Measurements from ENCODE around the gene KRT72. TPM values are rescaled to one million over a fixed set of nuclear protein-coding genes. Genes with fewer than 3 reads are reported as not detected.

KRT72 gene
- total RNA-seq (not detected), polyA plus RNA-seq (not detected)

DNA sequence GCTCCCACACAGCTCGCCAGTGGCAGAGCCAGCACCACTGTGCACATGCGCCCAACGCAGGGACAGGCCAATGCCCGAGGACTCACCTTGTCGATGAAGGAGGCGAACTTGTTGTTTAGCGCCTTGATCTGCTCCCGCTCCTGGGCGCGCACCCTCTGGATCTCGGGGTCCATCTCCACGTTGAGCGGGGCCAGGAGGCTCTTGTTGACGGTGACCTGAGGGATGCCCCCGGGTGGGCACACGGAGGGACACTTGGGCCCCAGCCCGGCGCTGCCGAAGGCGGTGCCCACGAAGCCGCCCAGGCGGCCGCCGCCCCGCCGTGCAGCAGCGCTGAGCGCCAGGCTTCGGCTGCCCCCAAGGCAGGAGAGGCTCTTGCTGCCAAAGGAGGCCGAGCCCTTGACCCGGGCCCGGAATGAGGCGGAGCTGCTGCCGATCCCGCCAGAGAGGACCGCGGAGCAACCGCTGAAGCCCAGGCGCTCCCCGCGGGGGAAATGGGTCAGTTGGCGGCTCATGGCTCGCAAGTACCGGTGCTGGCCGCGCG lies at the start of gene KRT72:
TSS of gene KRT72 (minus strand) at position 523 of the 541 bp plus-strand sequence. CDS start at position 512, 11 bp downstream.
- no peaks in the 10 kb centered on the region for H3K36me3 ChIP-seq (ENCODE audit: insufficient read depth)
- H3K4me1 ChIP-seq (ENCODE audit: insufficient read depth): no peaks in the 10 kb centered on the region
- no peak within 1 kb of the TSS for H3K4me3 ChIP-seq (ENCODE audit: low read depth, low read length)
- WGBS: 26% methylated on average over 48 of the region's 48 CpGs
- no peak within 1 kb of the TSS for H3K27ac ChIP-seq (ENCODE audit: low read depth)
- DNase-seq (ENCODE audit: extremely low spot score): no peak

DNA sequence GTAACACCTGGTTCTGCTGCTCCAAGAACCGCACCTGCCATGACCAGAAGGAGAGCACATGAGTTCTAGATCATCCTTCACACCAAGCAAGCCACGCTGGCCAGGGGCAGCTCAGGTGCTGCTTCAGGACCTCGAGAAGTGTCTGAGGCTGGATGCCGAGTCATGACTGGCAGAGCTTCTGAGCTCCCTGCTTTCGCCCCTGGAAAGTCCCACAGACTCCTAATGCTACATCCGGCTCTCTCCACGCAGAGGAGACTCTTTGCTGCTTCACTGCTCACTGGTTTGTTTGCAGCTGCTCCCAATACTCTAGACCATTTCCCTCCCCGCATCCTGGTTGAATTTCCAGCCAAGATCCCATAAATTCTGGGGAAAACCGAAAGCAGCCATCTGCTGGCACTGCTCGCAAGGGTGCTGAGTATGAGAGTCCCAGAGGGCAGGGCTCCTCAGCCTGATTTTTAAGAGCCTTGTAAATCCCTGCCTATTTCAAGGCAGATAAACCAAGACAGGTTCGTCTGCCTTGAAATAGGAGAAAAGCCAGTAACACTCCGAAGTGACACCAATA lies 49.3 kb upstream of the KRT72 start:
- H3K4me1 ChIP-seq (ENCODE audit: insufficient read depth): no peaks in the 10 kb centered on the region
- no peaks in the 10 kb centered on the region for H3K36me3 ChIP-seq (ENCODE audit: insufficient read depth)
- peak; percentile 31 for DNase-seq (ENCODE audit: extremely low spot score)
- WGBS: 31% methylated on average over 12 of the region's 12 CpGs
- no peak overlapping the region for H3K4me3 ChIP-seq (ENCODE audit: low read depth, low read length)
- H3K27ac ChIP-seq (ENCODE audit: low read depth): no peak overlapping the region

DNA sequence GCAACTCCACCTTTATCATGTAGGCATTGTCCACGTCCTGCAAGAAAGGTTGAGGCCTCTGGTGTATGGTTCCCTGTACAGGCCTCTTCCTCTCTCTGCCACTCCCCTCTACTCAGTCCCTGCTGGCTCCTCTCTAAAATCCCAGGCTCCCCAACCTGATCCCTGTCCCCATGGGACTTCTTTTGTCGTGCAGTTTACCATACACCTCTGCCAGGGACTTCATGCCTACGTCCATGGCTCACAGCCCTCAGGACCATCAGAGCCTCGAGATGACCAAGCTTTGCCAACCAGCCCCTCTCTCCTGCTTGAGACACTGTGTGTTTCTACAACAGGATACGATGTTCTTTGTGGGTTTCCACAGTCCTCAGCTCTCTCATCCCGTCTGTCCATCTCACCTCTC lies 47.8 kb upstream of the KRT72 start:
- H3K27ac ChIP-seq (ENCODE audit: low read depth): no peak overlapping the region
- no peak overlapping the region for H3K4me3 ChIP-seq (ENCODE audit: low read depth, low read length)
- H3K4me1 ChIP-seq (ENCODE audit: insufficient read depth): no peaks in the 10 kb centered on the region
- no peak for DNase-seq (ENCODE audit: extremely low spot score)
- no peaks in the 10 kb centered on the region for H3K36me3 ChIP-seq (ENCODE audit: insufficient read depth)
- 90% methylated on average over 6 of the region's 6 CpGs for WGBS

DNA sequence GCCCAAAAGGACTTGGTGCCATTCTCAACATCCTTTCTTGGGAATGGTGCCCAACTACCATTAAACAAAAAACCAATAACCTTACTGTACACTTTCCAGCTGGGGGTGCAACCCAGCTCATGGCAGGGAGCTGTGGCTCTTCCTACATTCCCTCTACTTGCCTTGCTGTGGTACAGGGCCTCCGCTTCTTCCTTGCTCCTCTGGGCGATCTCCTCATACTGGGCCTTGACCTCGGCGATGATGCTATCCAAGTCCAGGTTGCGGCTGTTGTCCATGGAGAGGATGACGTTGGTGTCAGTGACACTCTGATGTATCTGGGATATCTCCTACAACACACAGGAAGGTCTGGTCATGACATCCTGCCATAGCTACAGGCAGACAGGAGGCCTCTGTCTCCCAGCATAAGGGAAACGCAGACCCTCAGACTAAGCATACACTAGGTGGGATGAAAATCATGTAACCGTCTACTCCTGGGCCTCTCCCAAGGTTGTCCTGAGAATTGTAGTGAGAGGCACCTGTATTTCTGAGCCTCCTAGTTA lies 46.8 kb upstream of the KRT72 start:
- WGBS: 96% methylated on average over 8 of the region's 8 CpGs
- Histone ChIP-seq H3K36me3 (ENCODE audit: insufficient read depth) (no peaks in the 10 kb centered on the region), H3K4me3 (ENCODE audit: low read depth, low read length) (no peak overlapping the region), H3K4me1 (ENCODE audit: insufficient read depth) (no peaks in the 10 kb centered on the region), H3K27ac (ENCODE audit: low read depth) (no peak overlapping the region)
- no peak for DNase-seq (ENCODE audit: extremely low spot score)

DNA sequence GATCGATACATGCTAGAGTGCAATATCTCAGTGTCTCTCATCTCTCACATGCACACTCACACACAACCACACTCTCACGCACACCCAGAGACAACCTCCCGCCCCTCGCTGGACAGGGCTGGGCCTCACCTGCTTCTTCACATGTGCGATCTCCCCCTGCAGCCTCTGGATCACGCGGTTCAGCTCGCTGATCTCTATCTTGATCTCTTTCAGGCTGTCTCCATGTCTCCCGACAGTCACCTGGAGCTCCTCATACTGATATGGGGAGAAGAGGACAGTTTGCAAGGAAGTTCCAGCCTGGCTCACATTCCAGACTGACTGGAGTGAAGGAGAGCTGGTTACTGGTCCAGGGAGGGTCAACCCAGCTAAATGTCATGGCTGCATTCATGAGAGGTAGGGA lies 46.3 kb upstream of the KRT72 start:
- Histone ChIP-seq H3K27ac (ENCODE audit: low read depth) (no peak overlapping the region), H3K36me3 (ENCODE audit: insufficient read depth) (no peaks in the 10 kb centered on the region), H3K4me3 (ENCODE audit: low read depth, low read length) (no peak overlapping the region), H3K4me1 (ENCODE audit: insufficient read depth) (no peaks in the 10 kb centered on the region)
- no peak for DNase-seq (ENCODE audit: extremely low spot score)
- WGBS: 85% methylated on average over 9 of the region's 9 CpGs

DNA sequence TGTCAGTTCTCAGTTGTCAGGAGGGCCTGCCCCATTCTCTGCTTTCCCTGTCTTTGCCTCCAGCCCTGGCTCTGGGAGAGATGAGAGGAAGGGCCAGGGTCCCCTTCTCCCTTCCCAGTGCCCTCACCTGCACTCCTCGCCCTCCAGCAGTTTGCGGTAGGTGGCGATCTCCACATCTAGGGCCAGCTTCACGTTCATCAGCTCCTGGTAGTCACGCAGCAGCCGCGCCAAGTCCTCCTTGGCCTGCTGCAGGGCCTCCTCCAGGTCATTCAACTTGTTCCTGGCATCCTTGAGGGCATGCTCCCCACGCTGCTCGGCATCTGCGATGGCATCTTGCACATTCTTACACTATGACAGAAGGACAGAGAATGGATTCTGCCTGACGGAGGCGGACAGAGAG lies 45.4 kb upstream of the KRT72 start:
- WGBS: 92% methylated on average over 12 of the region's 12 CpGs
- Histone ChIP-seq H3K36me3 (ENCODE audit: insufficient read depth) (no peaks in the 10 kb centered on the region), H3K4me1 (ENCODE audit: insufficient read depth) (no peaks in the 10 kb centered on the region), H3K27ac (ENCODE audit: low read depth) (no peak overlapping the region), H3K4me3 (ENCODE audit: low read depth, low read length) (no peak overlapping the region)
- DNase-seq (ENCODE audit: extremely low spot score): no peak

DNA sequence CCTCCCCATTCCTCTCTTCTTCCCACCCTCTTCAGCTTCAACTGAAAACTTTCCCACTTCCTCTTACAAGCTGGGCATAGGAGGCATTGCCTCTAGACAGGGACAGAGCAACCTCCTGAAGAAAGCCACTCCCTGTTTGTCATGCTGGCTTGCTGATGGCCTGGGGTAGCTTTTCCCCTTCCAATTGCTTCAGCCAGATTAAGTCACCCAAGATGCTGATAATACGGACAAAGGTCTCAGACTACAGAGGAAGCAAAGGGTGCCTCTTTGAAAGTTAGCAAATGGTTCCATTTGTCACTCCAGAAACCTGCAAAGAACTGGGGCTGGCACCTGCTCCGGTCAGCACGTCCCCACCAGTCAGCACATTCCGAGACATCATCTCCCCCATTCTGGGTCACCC lies 44.7 kb upstream of the KRT72 start:
- H3K27ac ChIP-seq (ENCODE audit: low read depth): no peak overlapping the region
- no peaks in the 10 kb centered on the region for H3K4me1 ChIP-seq (ENCODE audit: insufficient read depth)
- H3K4me3 ChIP-seq (ENCODE audit: low read depth, low read length): no peak overlapping the region
- DNase-seq (ENCODE audit: extremely low spot score): no peak
- H3K36me3 ChIP-seq (ENCODE audit: insufficient read depth): no peaks in the 10 kb centered on the region
- 87% methylated on average over 4 of the region's 4 CpGs for WGBS

DNA sequence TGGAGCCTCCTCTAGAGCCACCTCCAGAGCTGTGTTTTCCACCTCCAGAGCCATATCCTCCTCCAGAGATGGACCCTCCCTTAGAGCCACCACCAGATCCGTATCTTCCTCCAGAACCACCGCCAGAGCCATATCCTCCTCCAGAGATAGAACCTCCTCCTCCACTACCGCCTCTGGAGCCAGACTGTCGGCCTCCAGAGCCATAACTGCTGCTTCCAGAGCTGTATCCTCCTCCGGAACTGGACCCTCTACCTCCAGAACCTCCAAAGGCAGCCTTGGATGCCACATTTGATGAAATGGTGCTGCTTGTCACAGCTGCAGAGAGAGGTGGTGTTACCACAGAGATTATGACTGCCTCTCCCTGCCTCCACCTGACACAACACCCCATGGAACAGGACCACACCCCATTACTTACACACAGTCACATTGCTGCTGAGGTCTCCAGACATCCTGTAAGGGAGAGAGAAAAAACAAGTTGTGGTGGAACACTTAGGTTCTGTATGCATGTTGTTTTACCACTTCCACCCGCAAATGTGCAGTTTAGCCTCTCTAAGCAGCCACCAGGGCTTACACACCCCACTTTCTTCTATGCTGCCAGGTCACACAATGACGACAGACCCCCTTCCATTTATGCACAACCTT lies 44.0 kb upstream of the KRT72 start:
- H3K36me3 ChIP-seq (ENCODE audit: insufficient read depth): no peaks in the 10 kb centered on the region
- no peak overlapping the region for H3K4me3 ChIP-seq (ENCODE audit: low read depth, low read length)
- H3K27ac ChIP-seq (ENCODE audit: low read depth): no peak overlapping the region
- 83% methylated on average over 7 of the region's 7 CpGs for WGBS
- no peaks in the 10 kb centered on the region for H3K4me1 ChIP-seq (ENCODE audit: insufficient read depth)
- DNase-seq (ENCODE audit: extremely low spot score): no peak

DNA sequence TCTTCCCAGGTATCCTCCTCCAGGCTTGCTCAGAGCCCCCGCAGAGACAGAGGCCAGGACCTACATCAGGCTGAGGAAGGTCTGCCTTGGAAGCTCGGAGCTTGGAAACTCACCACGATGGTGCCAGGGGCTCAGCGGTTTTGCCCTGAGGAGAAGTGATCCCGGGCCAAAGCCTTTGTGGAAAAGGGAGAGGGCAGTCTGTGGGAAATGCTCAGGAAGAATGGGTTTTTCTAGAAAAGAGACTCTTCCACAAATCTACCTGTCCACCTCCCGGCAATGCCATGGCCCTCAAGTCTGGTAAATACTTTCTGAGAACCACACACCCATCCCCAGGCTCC lies 42.8 kb upstream of the KRT72 start:
- 92% methylated on average over 6 of the region's 6 CpGs for WGBS
- no peak for DNase-seq (ENCODE audit: extremely low spot score)
- no peak overlapping the region for H3K27ac ChIP-seq (ENCODE audit: low read depth)

DNA sequence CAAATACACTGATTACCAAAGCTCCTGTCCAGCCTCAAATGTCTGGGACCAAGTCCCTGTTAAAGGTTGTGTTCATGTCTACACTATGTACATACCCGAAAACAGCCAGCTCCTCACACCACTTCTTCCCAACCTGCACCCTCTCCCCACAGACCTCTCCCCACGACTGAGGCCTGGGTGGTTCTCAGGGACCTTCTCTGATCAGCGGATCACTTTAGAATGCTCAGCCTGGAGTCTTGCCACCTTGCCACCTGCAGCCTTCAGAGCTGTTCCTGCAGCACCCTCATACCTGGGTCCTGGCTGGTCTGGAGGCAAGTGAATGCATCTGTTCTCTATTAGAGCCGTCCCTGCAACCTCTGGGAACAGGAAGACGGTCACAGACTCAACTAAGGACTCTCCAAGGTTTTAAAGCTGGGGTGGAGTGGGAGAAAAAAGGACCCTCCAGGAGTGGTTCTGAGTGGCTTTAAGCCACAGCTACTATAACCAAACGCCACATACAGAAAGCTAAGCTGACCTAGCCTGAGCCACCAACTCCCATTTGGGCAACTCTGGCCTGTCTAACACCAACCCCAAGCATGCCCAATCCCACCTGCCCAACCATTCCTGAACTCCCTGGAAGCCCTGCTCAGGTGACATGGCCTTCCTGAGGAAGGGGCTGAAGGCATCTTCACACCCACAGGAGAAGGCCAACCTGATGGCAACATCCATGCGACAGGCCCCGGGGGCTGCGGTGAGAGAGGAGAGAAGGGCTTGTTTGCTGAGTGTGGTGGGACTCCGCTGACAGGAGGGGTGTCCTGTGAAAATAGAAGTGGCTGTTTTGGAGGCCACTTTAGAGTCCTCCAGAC lies 42.2 kb upstream of the KRT72 start:
- Histone ChIP-seq H3K4me1 (ENCODE audit: insufficient read depth) (no peaks in the 10 kb centered on the region), H3K4me3 (ENCODE audit: low read depth, low read length) (no peak overlapping the region), H3K27ac (ENCODE audit: low read depth) (no peak overlapping the region), H3K36me3 (ENCODE audit: insufficient read depth) (no peaks in the 10 kb centered on the region)
- DNase-seq (ENCODE audit: extremely low spot score): no peak
- 90% methylated on average over 10 of the region's 10 CpGs for WGBS

More for the DNA sequence above, 42.8 kb upstream of the KRT72 start:
- Histone ChIP-seq H3K4me1 (ENCODE audit: insufficient read depth) (no peaks in the 10 kb centered on the region), H3K4me3 (ENCODE audit: low read depth, low read length) (no peak overlapping the region), H3K36me3 (ENCODE audit: insufficient read depth) (no peaks in the 10 kb centered on the region)

DNA sequence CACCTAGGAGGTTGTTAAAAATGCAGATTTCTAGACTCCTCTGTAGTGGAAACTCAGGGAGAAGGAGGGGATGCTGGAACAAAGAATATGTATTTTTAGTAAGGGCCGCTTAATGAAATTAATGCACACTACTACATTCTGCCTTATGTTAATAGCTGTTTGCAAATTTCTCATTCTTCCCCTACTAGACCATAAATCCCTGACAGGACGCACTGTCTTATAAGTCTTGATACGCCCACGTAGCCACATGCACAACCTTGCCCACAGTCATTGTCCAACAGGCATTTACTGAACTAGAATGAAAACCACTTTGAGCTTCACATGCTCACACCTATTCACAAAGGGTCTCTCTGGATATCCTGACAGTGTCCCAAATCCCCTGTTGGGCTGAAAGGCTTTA lies 40.2 kb upstream of the KRT72 start:
- no peak for DNase-seq (ENCODE audit: extremely low spot score)
- H3K36me3 ChIP-seq (ENCODE audit: insufficient read depth): no peaks in the 10 kb centered on the region
- H3K27ac ChIP-seq (ENCODE audit: low read depth): no peak overlapping the region
- 77% methylated on average over 4 of the region's 4 CpGs for WGBS
- no peak overlapping the region for H3K4me3 ChIP-seq (ENCODE audit: low read depth, low read length)
- no peaks in the 10 kb centered on the region for H3K4me1 ChIP-seq (ENCODE audit: insufficient read depth)

DNA sequence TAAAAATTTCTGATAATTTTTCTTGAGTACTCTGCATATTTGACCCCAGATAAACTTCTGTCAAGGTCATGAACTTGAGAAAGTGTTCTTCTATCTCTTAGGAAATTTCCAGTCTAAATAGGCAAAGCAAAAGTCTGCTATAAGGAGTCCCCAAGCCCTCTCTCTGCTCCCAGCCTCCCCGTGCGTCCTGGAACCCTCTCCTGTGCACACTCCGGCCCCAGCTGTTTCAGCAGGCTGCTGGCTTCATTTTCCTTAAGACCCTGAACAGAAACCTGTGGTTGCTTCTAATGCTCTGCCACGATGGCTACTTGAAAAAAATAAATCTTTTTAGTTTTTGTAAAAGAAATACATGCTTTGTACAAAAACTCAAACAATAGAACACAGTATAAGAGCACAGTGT lies 36.0 kb upstream of the KRT72 start:
- H3K36me3 ChIP-seq (ENCODE audit: insufficient read depth): no peaks in the 10 kb centered on the region
- WGBS: 74% methylated on average over 4 of the region's 4 CpGs
- H3K4me1 ChIP-seq (ENCODE audit: insufficient read depth): no peaks in the 10 kb centered on the region
- no peak overlapping the region for H3K27ac ChIP-seq (ENCODE audit: low read depth)
- DNase-seq (ENCODE audit: extremely low spot score): no peak
- no peak overlapping the region for H3K4me3 ChIP-seq (ENCODE audit: low read depth, low read length)

DNA sequence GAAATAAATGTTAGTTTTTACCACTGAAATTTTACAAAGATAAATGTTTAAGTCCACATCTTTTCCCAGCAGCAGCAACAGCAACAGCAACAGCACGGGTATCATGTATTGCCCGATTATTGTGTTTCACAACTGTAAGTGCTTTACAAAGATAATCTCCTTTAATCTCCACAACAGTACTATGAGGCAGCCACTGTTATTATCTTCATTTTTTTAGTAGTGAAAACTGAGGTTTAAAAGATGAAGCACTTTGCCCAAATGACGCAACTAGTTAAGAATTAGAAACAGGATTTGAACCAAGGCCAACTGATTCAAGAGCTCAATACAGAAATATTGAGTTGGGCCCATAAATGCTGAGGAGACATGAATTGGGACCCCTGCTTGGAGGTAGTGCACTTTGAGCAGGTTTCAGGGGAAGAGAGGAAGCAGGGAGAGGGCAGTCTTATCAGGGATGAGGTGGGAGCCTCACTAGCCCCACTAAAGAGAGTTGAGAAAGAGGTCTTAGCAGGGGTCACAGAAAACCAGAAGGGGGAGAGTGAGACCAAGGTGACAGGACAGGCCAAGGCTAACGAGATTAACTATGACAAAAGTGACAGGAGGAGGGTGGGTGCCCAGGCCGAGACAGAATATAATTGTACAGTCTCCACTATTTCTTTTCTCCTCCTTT lies 35.5 kb upstream of the KRT72 start:
- no peaks in the 10 kb centered on the region for H3K4me1 ChIP-seq (ENCODE audit: insufficient read depth)
- no peak for DNase-seq (ENCODE audit: extremely low spot score)
- no peaks in the 10 kb centered on the region for H3K36me3 ChIP-seq (ENCODE audit: insufficient read depth)
- no peak overlapping the region for H3K27ac ChIP-seq (ENCODE audit: low read depth)
- no peak overlapping the region for H3K4me3 ChIP-seq (ENCODE audit: low read depth, low read length)
- 70% methylated on average over 5 of the region's 5 CpGs for WGBS
